Liver (tissue), 3 donors: Measurements from ENCODE around the gene HOXB3.

Source experiments
- CTCF ChIP-seq: fragments of 150-350 bp; IDR thresholded peaks from 2 replicates; pipeline ENCODE4 v1.5.1; 2017; ENCODE audit warnings: improper control_type of control experiment, low read depth, low read length; ENCODE audit not compliant: missing input control
- EGR1 ChIP-seq, 2 donors: IDR thresholded peaks; 2 replicates each; pipeline ENCODE4 v1.6.1; 2016 to 2018; ENCODE audit warnings: antibody characterized with exemption in 2 of 2, low read depth in 2 of 2
- GABPA ChIP-seq, 2 donors: IDR thresholded peaks in 1 of 2; conservative IDR thresholded peaks in 1 of 2; 2 replicates each; pipeline ENCODE4 v1.6.1; 2016; ENCODE audit warnings: antibody characterized with exemption in 2 of 2, mild to moderate bottlenecking in 1 of 2, moderate library complexity in 1 of 2
- JUND ChIP-seq, 2 donors: IDR thresholded peaks; 2 replicates each; pipeline ENCODE4 v1.6.1; 2016; ENCODE audit warnings: antibody characterized with exemption in 2 of 2
- MAX ChIP-seq: IDR thresholded peaks from 2 replicates; pipeline ENCODE4 v1.6.1; 2016; ENCODE audit warnings: antibody characterized with exemption
- NR2F2 ChIP-seq: IDR thresholded peaks from 2 replicates; pipeline ENCODE4 v1.6.1; 2016; ENCODE audit warnings: antibody characterized with exemption
- REST ChIP-seq: IDR thresholded peaks from 2 replicates; pipeline ENCODE4 v1.6.1; 2016; ENCODE audit warnings: antibody characterized with exemption, mild to moderate bottlenecking
- YY1 ChIP-seq: IDR thresholded peaks from 2 replicates; pipeline ENCODE4 v1.6.1; 2016; ENCODE audit warnings: antibody characterized with exemption, mild to moderate bottlenecking
- donor health status: healthy.
- donor health status: healthy.

GRCh38 chr17:48553826-48554225, 36.2 kb downstream of the HOXB3 start:
- TF ChIP-seq GABPA (IDR thresholded peaks at IDR 0.05 in 1 of 2, conservative IDR thresholded peaks at IDR 0.05 in 1 of 2) (no peak), NR2F2 (no peak), EGR1 (IDR thresholded peaks at IDR 0.05; ENCODE audit: low read depth in 2 of 2) (no peak), CTCF (no peak), YY1 (no peak), MAX (no peak), JUND (IDR thresholded peaks at IDR 0.05) (no peak), REST (no peak)
